Stimulated activated CD4-positive, alpha-beta T cell treated with anti-CD3 and anti-CD28 coated beads, Interleukin-4, amount 100 ng/mL, for 48 hours (primary cell): Measurements from ENCODE around the gene DKKL1.

Source experiments
- DNase-seq, 2 donors: peaks; one replicate each; pipeline ENCODE4 v3.0.0-alpha.2; 2020; ENCODE audit warnings: low read depth in 2 of 2

DKKL1 gene

GRCh38 chr19:49422407-49423070 is 58.9 kb downstream of the DKKL1 start:
- peak; percentile 41 to 53 for DNase-seq

GRCh38 chr19:49423071-49423984 is 59.7 kb downstream of the DKKL1 start, which contains the start of gene PTH2:
PTH2 (minus strand) TSS chr19:49423441; CDS start chr19:49423339, 102 bp downstream.
- no peak for DNase-seq

- no peak for DNase-seq
Observed at GRCh38 chr19:49423985-49424303, 60.3 kb downstream of the DKKL1 start.
